Parathyroid adenoma (tissue), 2 donors: ENCODE measurements around the gene ENPEP.

Source experiments
- H2AFZ ChIP-seq: fragments of 300-600 bp; sonication (generic); one replicate; pipeline ENCODE4 v1.7.0; 2017; ENCODE audit warnings: antibody characterized with exemption, mild to moderate bottlenecking
- H3K27ac ChIP-seq: fragments of 300-600 bp; sonication (generic); one replicate; pipeline ENCODE4 v1.7.0; 2017
- H3K27me3 ChIP-seq: fragments of 300-600 bp; sonication (generic); one replicate; pipeline ENCODE4 v1.7.0; 2017; ENCODE audit warnings: low read length; ENCODE audit not compliant: control insufficient read depth, insufficient read depth
- H3K36me3 ChIP-seq: fragments of 300-600 bp; sonication (generic); one replicate; pipeline ENCODE4 v1.7.0; 2017; ENCODE audit warnings: low read length; ENCODE audit not compliant: control insufficient read depth, insufficient read depth
- H3K4me1 ChIP-seq: fragments of 300-600 bp; sonication (generic); one replicate; pipeline ENCODE4 v1.7.0; 2017; ENCODE audit warnings: control low read depth
- H3K4me2 ChIP-seq: fragments of 300-600 bp; sonication (generic); one replicate; pipeline ENCODE4 v1.7.0; 2017; ENCODE audit warnings: low read length
- H3K4me3 ChIP-seq: fragments of 300-600 bp; sonication (generic); one replicate; pipeline ENCODE4 v1.7.0; 2017; ENCODE audit warnings: low read depth, low read length
- H3K79me2 ChIP-seq: fragments of 300-600 bp; sonication (generic); one replicate; pipeline ENCODE4 v1.7.0; 2017; ENCODE audit warnings: control low read depth
- H3K9ac ChIP-seq: fragments of 300-600 bp; sonication (generic); one replicate; pipeline ENCODE4 v1.7.0; 2017; ENCODE audit warnings: mild to moderate bottlenecking
- H3K9me3 ChIP-seq: fragments of 300-600 bp; sonication (generic); one replicate; pipeline ENCODE4 v1.7.0; 2017; ENCODE audit warnings: low read length; ENCODE audit not compliant: control insufficient read depth
- CTCF ChIP-seq: fragments of 300-600 bp; sonication (generic); IDR thresholded peaks from one replicate; pipeline ENCODE4 v1.7.0; 2017; ENCODE audit warnings: antibody characterized with exemption, mild to moderate bottlenecking
- donor health status: primary hyperparathyroidism.

The ENPEP gene

GRCh38 chr4:110442788-110443187 lies 33.2 kb upstream of the ENPEP start:
- H3K4me2 ChIP-seq: no peak overlapping the region
- H3K4me3 ChIP-seq: no peak overlapping the region
- no peak overlapping the region for H3K9ac ChIP-seq
- no peaks in the 10 kb centered on the region for H3K4me1 ChIP-seq
- no peaks in the 10 kb centered on the region for H3K36me3 ChIP-seq
- H3K9me3 ChIP-seq: no peaks in the 10 kb centered on the region
- no peak overlapping the region for H2AFZ ChIP-seq
- no peak overlapping the region for H3K27ac ChIP-seq
- TF ChIP-seq CTCF: no peak
- H3K27me3 ChIP-seq: no peaks in the 10 kb centered on the region
- H3K79me2 ChIP-seq: no peaks in the 10 kb centered on the region

GRCh38 chr4:110449947-110450346 lies 26.0 kb upstream of the ENPEP start:
- Histone ChIP-seq H3K4me2 (no peak overlapping the region), H3K79me2 (no peaks in the 10 kb centered on the region), H3K9ac (no peak overlapping the region), H3K27ac (no peak overlapping the region), H3K4me3 (no peak overlapping the region), H3K36me3 (no peaks in the 10 kb centered on the region), H3K27me3 (no peaks in the 10 kb centered on the region), H2AFZ (no peak overlapping the region), H3K4me1 (peaks cover 2% of the 10 kb centered on the region), H3K9me3 (no peaks in the 10 kb centered on the region)
- no peak for TF ChIP-seq CTCF

- no peak overlapping the region for H3K4me3 ChIP-seq
- no peak for TF ChIP-seq CTCF
Measured at GRCh38 chr4:110452546-110452945, 23.4 kb upstream of the ENPEP start.

GRCh38 chr4:110454441-110454840 lies 21.5 kb upstream of the ENPEP start:
- TF ChIP-seq CTCF: no peak
- Histone ChIP-seq H3K27ac (no peak overlapping the region), H3K79me2 (no peaks in the 10 kb centered on the region), H3K9ac (no peak overlapping the region), H3K4me1 (peaks cover 2% of the 10 kb centered on the region), H3K36me3 (no peaks in the 10 kb centered on the region), H3K27me3 (no peaks in the 10 kb centered on the region), H3K4me3 (no peak overlapping the region), H3K9me3 (no peaks in the 10 kb centered on the region), H3K4me2 (peak overlapping the region; percentile 29), H2AFZ (no peak overlapping the region)

More at GRCh38 chr4:110452546-110452945, 23.4 kb upstream of the ENPEP start:
- H3K9ac ChIP-seq: no peak overlapping the region
- H3K4me1 ChIP-seq: peaks cover 2% of the 10 kb centered on the region
- H3K79me2 ChIP-seq: no peaks in the 10 kb centered on the region
- peak overlapping the region; percentile 58 for H2AFZ ChIP-seq
- no peak overlapping the region for H3K4me2 ChIP-seq
- no peaks in the 10 kb centered on the region for H3K27me3 ChIP-seq
- no peak overlapping the region for H3K27ac ChIP-seq
- H3K36me3 ChIP-seq: no peaks in the 10 kb centered on the region
- no peaks in the 10 kb centered on the region for H3K9me3 ChIP-seq

GRCh38 chr4:110458494-110459266 lies 17.3 kb upstream of the ENPEP start:
- Histone ChIP-seq H3K4me1 (peaks cover 2% of the 10 kb centered on the region), H3K9ac (no peak overlapping the region), H2AFZ (no peak overlapping the region), H3K4me2 (no peak overlapping the region), H3K36me3 (no peaks in the 10 kb centered on the region), H3K4me3 (no peak overlapping the region), H3K9me3 (no peaks in the 10 kb centered on the region), H3K27ac (no peak overlapping the region), H3K79me2 (no peaks in the 10 kb centered on the region), H3K27me3 (no peaks in the 10 kb centered on the region)
- no peak for TF ChIP-seq CTCF
